ENCODE data around the gene DENND2A.
"Not testable (repeated sequence)": the region's sequence is repeated elsewhere in the genome, so short reads cannot be mapped to it uniquely, and the experiment has no call there.

Gene DENND2A

GRCh38 chr7:140517546-140518369, 122.9 kb downstream of the DENND2A start:
- H3K4me2 ChIP-seq (ENCODE audit: low read length), result no peak overlapping the region
- no peaks in the 10 kb centered on the region for H3K9me3 ChIP-seq (ENCODE audit: low read length)
- H3K4me1 ChIP-seq (ENCODE audit: insufficient read depth, low read length, severe bottlenecking), result no peaks in the 10 kb centered on the region
- H2AFZ ChIP-seq (ENCODE audit: low read length), result no peak overlapping the region
- no peak overlapping the region for H3K27ac ChIP-seq (ENCODE audit: low read depth, low read length, poor library complexity, severe bottlenecking)
- H3K4me3 ChIP-seq (ENCODE audit: low read depth, low read length, poor library complexity, severe bottlenecking), result no peak overlapping the region
- H3K27me3 ChIP-seq (ENCODE audit: insufficient read depth, low read length), result peaks cover 9% of the 10 kb centered on the region; the same call in 1 of the 2 replicates
- TF ChIP-seq EZH2 (IDR thresholded peaks at IDR 0.05; ENCODE audit: borderline replicate concordance, low read length) (no peak), CTCF (IDR thresholded peaks at IDR 0.05; ENCODE audit: low read length) (peak; percentile 76; the same call in 1 of the 2 replicates)
- H3F3A ChIP-seq (ENCODE audit: insufficient read depth, low read length), result no peaks in the 10 kb centered on the region
- no peak overlapping the region for H3K9ac ChIP-seq (ENCODE audit: low read length)
- H4K20me1 ChIP-seq (ENCODE audit: insufficient read depth, low read length), result no peaks in the 10 kb centered on the region
- no peaks in the 10 kb centered on the region for H3K79me2 ChIP-seq (ENCODE audit: insufficient read depth, low read length)
- no peaks in the 10 kb centered on the region for H3K36me3 ChIP-seq (ENCODE audit: insufficient read depth, low read length)
- no peaks in the 10 kb centered on the region for H3K9me2 ChIP-seq (ENCODE audit: low read depth, low read length)

GRCh38 chr7:140512317-140513000, 128.2 kb downstream of the DENND2A start:
- Histone ChIP-seq H3K27me3 (ENCODE audit: insufficient read depth, low read length) (peaks cover 5% of the 10 kb centered on the region; the same call in 1 of the 2 replicates), H3K27ac (ENCODE audit: low read depth, low read length, poor library complexity, severe bottlenecking) (no peak overlapping the region), H4K20me1 (ENCODE audit: insufficient read depth, low read length) (no peaks in the 10 kb centered on the region), H3F3A (ENCODE audit: insufficient read depth, low read length) (no peaks in the 10 kb centered on the region), H3K4me2 (ENCODE audit: low read length) (no peak overlapping the region), H3K4me1 (ENCODE audit: insufficient read depth, low read length, severe bottlenecking) (no peaks in the 10 kb centered on the region), H3K4me3 (ENCODE audit: low read depth, low read length, poor library complexity, severe bottlenecking) (no peak overlapping the region), H3K36me3 (ENCODE audit: insufficient read depth, low read length) (no peaks in the 10 kb centered on the region), H3K9me3 (ENCODE audit: low read length) (no peaks in the 10 kb centered on the region), H3K9me2 (ENCODE audit: low read depth, low read length) (no peaks in the 10 kb centered on the region), H3K9ac (ENCODE audit: low read length) (no peak overlapping the region), H3K79me2 (ENCODE audit: insufficient read depth, low read length) (no peaks in the 10 kb centered on the region), H2AFZ (ENCODE audit: low read length) (no peak overlapping the region)
- TF ChIP-seq EZH2 (IDR thresholded peaks at IDR 0.05; ENCODE audit: borderline replicate concordance, low read length) (no peak), CTCF (IDR thresholded peaks at IDR 0.05; ENCODE audit: low read length) (no peak)

- TF ChIP-seq CTCF (IDR thresholded peaks at IDR 0.05; ENCODE audit: low read length), result no peak
- no peak for TF ChIP-seq EZH2 (IDR thresholded peaks at IDR 0.05; ENCODE audit: borderline replicate concordance, low read length)
- no peak overlapping the region for H2AFZ ChIP-seq (ENCODE audit: low read length)
- H3K9me2 ChIP-seq (ENCODE audit: low read depth, low read length), result no peaks in the 10 kb centered on the region
- H3K27me3 ChIP-seq (ENCODE audit: insufficient read depth, low read length), result no peaks in the 10 kb centered on the region
- H3K4me2 ChIP-seq (ENCODE audit: low read length), result no peak overlapping the region
- no peaks in the 10 kb centered on the region for H3K4me1 ChIP-seq (ENCODE audit: insufficient read depth, low read length, severe bottlenecking)
- H4K20me1 ChIP-seq (ENCODE audit: insufficient read depth, low read length), result no peaks in the 10 kb centered on the region
- H3K9me3 ChIP-seq (ENCODE audit: low read length), result no peaks in the 10 kb centered on the region
- H3K79me2 ChIP-seq (ENCODE audit: insufficient read depth, low read length), result no peaks in the 10 kb centered on the region
- no peak overlapping the region for H3K4me3 ChIP-seq (ENCODE audit: low read depth, low read length, poor library complexity, severe bottlenecking)
- no peaks in the 10 kb centered on the region for H3F3A ChIP-seq (ENCODE audit: insufficient read depth, low read length)
- H3K36me3 ChIP-seq (ENCODE audit: insufficient read depth, low read length), result no peaks in the 10 kb centered on the region
- H3K27ac ChIP-seq (ENCODE audit: low read depth, low read length, poor library complexity, severe bottlenecking), result no peak overlapping the region
- H3K9ac ChIP-seq (ENCODE audit: low read length), result no peak overlapping the region
Observed at GRCh38 chr7:140509789-140510188, 130.8 kb downstream of the DENND2A start.

GRCh38 chr7:140507556-140507955, 133.1 kb downstream of the DENND2A start:
- H3K9me2 ChIP-seq (ENCODE audit: low read depth, low read length); H3K27me3 ChIP-seq (ENCODE audit: insufficient read depth, low read length); H3K79me2 ChIP-seq (ENCODE audit: insufficient read depth, low read length); H3K4me1 ChIP-seq (ENCODE audit: insufficient read depth, low read length, severe bottlenecking); H4K20me1 ChIP-seq (ENCODE audit: insufficient read depth, low read length); H3F3A ChIP-seq (ENCODE audit: insufficient read depth, low read length); H3K27ac ChIP-seq (ENCODE audit: low read depth, low read length, poor library complexity, severe bottlenecking); H3K36me3 ChIP-seq (ENCODE audit: insufficient read depth, low read length); H3K9ac ChIP-seq (ENCODE audit: low read length); H3K9me3 ChIP-seq (ENCODE audit: low read length); H2AFZ ChIP-seq (ENCODE audit: low read length); H3K4me3 ChIP-seq (ENCODE audit: low read depth, low read length, poor library complexity, severe bottlenecking); H3K4me2 ChIP-seq (ENCODE audit: low read length): not testable (repeated sequence)

Data from OCI-LY1 (cell line).